GM19023 (cell line): ENCODE data around the gene LPP.

Source experiments
- ATAC-seq: cut with Tn5 transposase; IDR thresholded peaks from one replicate; pipeline ENCODE4 v1.9.1; 2021; ENCODE audit warnings: mild to moderate bottlenecking, moderate library complexity; ENCODE audit not compliant: unreplicated experiment

The LPP gene

GRCh38 chr3:188761964-188762363, 608.0 kb downstream of the LPP start:
- ATAC-seq, result no peak

- no peak for ATAC-seq
These were observed 610.7 kb downstream of the LPP start for GRCh38 chr3:188764609-188765008.

- ATAC-seq, result no peak
These were observed 615.9 kb downstream of the LPP start for GRCh38 chr3:188769831-188770230.

GRCh38 chr3:188772886-188773285, 618.9 kb downstream of the LPP start:
- ATAC-seq, result no peak

- ATAC-seq, result no peak
These were observed 621.5 kb downstream of the LPP start for GRCh38 chr3:188775412-188775811.

GRCh38 chr3:188776447-188776846, 622.5 kb downstream of the LPP start:
- ATAC-seq, result no peak

GRCh38 chr3:188778091-188778852, 624.3 kb downstream of the LPP start:
- no peak for ATAC-seq

GRCh38 chr3:188779281-188779980, 625.5 kb downstream of the LPP start:
- ATAC-seq, result no peak

GRCh38 chr3:188780193-188781147, 626.5 kb downstream of the LPP start:
- no peak for ATAC-seq

- no peak for ATAC-seq
These were observed 628.7 kb downstream of the LPP start for GRCh38 chr3:188782613-188783124.

- ATAC-seq, result no peak
These were observed 632.5 kb downstream of the LPP start for GRCh38 chr3:188786424-188786823.

- ATAC-seq, result no peak
These were observed 634.7 kb downstream of the LPP start for GRCh38 chr3:188788621-188789081.

GRCh38 chr3:188789251-188789650, 635.3 kb downstream of the LPP start:
- ATAC-seq, result no peak

- ATAC-seq, result no peak
These were observed 637.4 kb downstream of the LPP start for GRCh38 chr3:188791311-188791710.

GRCh38 chr3:188792793-188793192, 638.8 kb downstream of the LPP start:
- no peak for ATAC-seq

- ATAC-seq, result no peak
These were observed 642.2 kb downstream of the LPP start for GRCh38 chr3:188796122-188796631.

GRCh38 chr3:188797045-188797444, 643.1 kb downstream of the LPP start:
- no peak for ATAC-seq

- no peak for ATAC-seq
These were observed 644.7 kb downstream of the LPP start for GRCh38 chr3:188798556-188799145.

GRCh38 chr3:188801393-188801792, 647.4 kb downstream of the LPP start:
- no peak for ATAC-seq

GRCh38 chr3:188802645-188803044, 648.7 kb downstream of the LPP start:
- ATAC-seq, result no peak
